SU-DHL-6 (cell line): ENCODE results near the gene BTG1.

Experiments
- H2AFZ ChIP-seq: fragments of 200-600 bp; sonication (generic); 2 replicates; pipeline ENCODE4 v1.6.1; 2014; ENCODE audit warnings: low read depth, mild to moderate bottlenecking, moderate library complexity, mixed read lengths, antibody characterized with exemption, low read length; ENCODE audit not compliant: severe bottlenecking
- H3F3A ChIP-seq: fragments of 200-600 bp; shearing (Covaris generic); 2 replicates; pipeline ENCODE4 v1.6.0; 2016; ENCODE audit warnings: antibody characterized with exemption, mild to moderate bottlenecking; ENCODE audit not compliant: insufficient read depth
- H3K27ac ChIP-seq: fragments of 200-600 bp; sonication (generic); 2 replicates; pipeline ENCODE4 v1.5.1; 2016; ENCODE audit warnings: low read depth, mild to moderate bottlenecking, low read length, moderate library complexity, mixed read lengths
- H3K27me3 ChIP-seq: fragments of 200-600 bp; sonication (generic), shearing (Covaris generic); 2 replicates; pipeline ENCODE4 v1.6.0; 2014; ENCODE audit warnings: mild to moderate bottlenecking, low read length
- H3K36me3 ChIP-seq: fragments of 200-600 bp; sonication (generic); 2 replicates; pipeline ENCODE4 v1.6.1; 2014; ENCODE audit warnings: mild to moderate bottlenecking, low read length, mixed read lengths
- H3K4me2 ChIP-seq: fragments of 300-600, 200-600 bp; shearing (Covaris generic), sonication (generic); 2 replicates; pipeline ENCODE4 v1.6.0; 2014; ENCODE audit warnings: low read length, low read depth, mild to moderate bottlenecking; ENCODE audit not compliant: poor library complexity, severe bottlenecking
- H3K4me3 ChIP-seq: fragments of 200-600 bp; sonication (generic); 2 replicates; pipeline ENCODE4 v1.5.1; 2014; ENCODE audit warnings: antibody characterized with exemption, low read length, mild to moderate bottlenecking, mixed read lengths; ENCODE audit not compliant: insufficient read depth, poor library complexity, severe bottlenecking
- H3K79me2 ChIP-seq: fragments of 200-600 bp; sonication (generic); 2 replicates; pipeline ENCODE4 v1.6.1; 2014; ENCODE audit warnings: mild to moderate bottlenecking, low read length, moderate library complexity; ENCODE audit not compliant: insufficient read depth
- H3K9ac ChIP-seq: fragments of 200-600 bp; sonication (generic); 2 replicates; pipeline ENCODE4 v1.7.0; 2014; ENCODE audit warnings: mild to moderate bottlenecking, low read length
- H3K9me2 ChIP-seq: fragments of 200-600 bp; sonication (generic); replicated peaks from 2 replicates; pipeline ENCODE4 v1.6.1; 2014; ENCODE audit warnings: low read length; ENCODE audit not compliant: insufficient read depth
- H3K9me3 ChIP-seq: fragments of 200-600 bp; sonication (generic); 2 replicates; pipeline ENCODE4 v1.6.1; 2014; ENCODE audit warnings: low read length, mixed read lengths; ENCODE audit not compliant: insufficient read depth
- H4K20me1 ChIP-seq: fragments of 200-600 bp; sonication (generic); 2 replicates; pipeline ENCODE4 v1.6.1; 2014; ENCODE audit warnings: low read depth, mild to moderate bottlenecking, antibody characterized with exemption, low read length, moderate library complexity, mixed read lengths
- CTCF ChIP-seq: fragments of 200-600 bp; sonication (generic); IDR thresholded peaks from one replicate; pipeline ENCODE4 v1.5.1; 2017; ENCODE audit warnings: antibody characterized with exemption, mild to moderate bottlenecking, low read length, moderate library complexity; ENCODE audit not compliant: insufficient read depth, poor library complexity, severe bottlenecking
- EZH2phosphoT487 ChIP-seq: fragments of 200-600 bp; sonication (generic), shearing (Covaris generic); conservative IDR thresholded peaks from 2 replicates; pipeline ENCODE4 v1.6.1; 2018; ENCODE audit warnings: mild to moderate bottlenecking, antibody characterized with exemption, low read length, moderate library complexity, mixed read lengths

Gene BTG1

DNA sequence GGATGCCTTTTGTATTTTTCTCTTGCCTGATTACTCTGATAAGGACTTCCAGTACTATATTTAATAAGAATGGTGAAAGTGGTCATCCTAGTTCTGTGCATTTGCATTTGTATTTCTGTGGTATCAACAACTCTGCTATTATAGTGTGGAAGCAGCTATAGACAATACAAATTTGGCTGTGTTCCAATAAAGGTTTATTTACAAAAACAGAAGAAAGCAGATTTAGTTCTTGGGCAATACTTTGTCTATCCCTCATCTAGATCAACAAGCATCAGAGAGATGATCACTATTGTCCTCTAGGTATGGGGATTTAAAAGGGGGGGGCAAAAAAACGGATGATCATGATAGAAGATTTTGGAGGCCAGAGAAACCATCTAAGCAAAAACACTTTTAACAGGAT is 19.1 kb upstream of the BTG1 start:
- TF ChIP-seq EZH2phosphoT487 (no peak), CTCF (no peak)
- Histone ChIP-seq H3K36me3 (no peaks in the 10 kb centered on the region), H3K9ac (no peak overlapping the region), H3K4me2 (no peak overlapping the region), H3K79me2 (no peaks in the 10 kb centered on the region), H3K4me3 (no peak overlapping the region), H2AFZ (no peak overlapping the region), H4K20me1 (no peaks in the 10 kb centered on the region), H3K27me3 (no peaks in the 10 kb centered on the region), H3K27ac (no peak overlapping the region), H3K9me2 (no peaks in the 10 kb centered on the region), H3F3A (peaks cover under 1% of the 10 kb centered on the region; the same call in 1 of the 2 replicates), H3K9me3 (no peaks in the 10 kb centered on the region)

- no peaks in the 10 kb centered on the region for H3K27me3 ChIP-seq
- no peak overlapping the region for H3K9ac ChIP-seq
- H3K4me3 ChIP-seq: no peak overlapping the region
- H3F3A ChIP-seq: peaks cover 22% of the 10 kb centered on the region
- TF ChIP-seq CTCF: no peak
- no peak for TF ChIP-seq EZH2phosphoT487
- no peak overlapping the region for H3K4me2 ChIP-seq
- no peaks in the 10 kb centered on the region for H3K79me2 ChIP-seq
- H3K9me2 ChIP-seq: no peaks in the 10 kb centered on the region
- H3K36me3 ChIP-seq: no peaks in the 10 kb centered on the region
- H3K9me3 ChIP-seq: no peaks in the 10 kb centered on the region
- no peaks in the 10 kb centered on the region for H4K20me1 ChIP-seq
- H2AFZ ChIP-seq: no peak overlapping the region
- no peak overlapping the region for H3K27ac ChIP-seq
Observed at GRCh38 chr12:92162079-92162478, 16.4 kb upstream of the BTG1 start.

GRCh38 chr12:92158796-92159439 is 13.3 kb upstream of the BTG1 start:
- TF ChIP-seq CTCF (no peak), EZH2phosphoT487 (no peak)
- Histone ChIP-seq H3K9ac (peak overlapping the region; percentile 49), H3K79me2 (no peaks in the 10 kb centered on the region), H2AFZ (peak overlapping the region; percentile 68), H3K27ac (peak overlapping the region; percentile 92), H3F3A (peaks cover 22% of the 10 kb centered on the region), H3K36me3 (no peaks in the 10 kb centered on the region), H3K4me2 (peak overlapping the region; percentile 92), H3K27me3 (no peaks in the 10 kb centered on the region), H3K4me3 (peak overlapping the region; percentile 47), H3K9me3 (no peaks in the 10 kb centered on the region), H3K9me2 (no peaks in the 10 kb centered on the region), H4K20me1 (no peaks in the 10 kb centered on the region)
